ENCODE data around the gene RELN.

DNA sequence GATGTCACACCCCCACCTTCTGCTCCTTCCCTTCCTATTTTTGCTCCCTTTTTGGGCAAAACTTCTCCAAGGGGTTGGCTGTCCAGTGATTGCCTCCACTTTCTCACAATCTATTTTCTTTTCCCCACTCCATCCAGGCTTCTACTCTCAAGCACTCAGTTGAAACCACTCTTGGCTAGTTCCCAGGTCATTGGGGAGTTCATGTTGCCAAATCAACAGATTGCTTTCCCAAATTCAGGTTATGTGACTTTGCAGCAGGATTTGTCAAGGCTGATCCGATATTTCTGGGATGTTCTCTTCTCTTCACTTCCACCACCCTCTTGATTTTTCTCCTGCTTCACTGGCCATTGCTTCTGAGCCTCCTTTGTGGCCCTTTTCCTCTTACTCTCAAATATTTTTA is 284.8 kb downstream of the RELN start:
- TF ChIP-seq POLR2A (IDR thresholded peaks at IDR 0.05): no peak
- TF ChIP-seq, protein P1, sequence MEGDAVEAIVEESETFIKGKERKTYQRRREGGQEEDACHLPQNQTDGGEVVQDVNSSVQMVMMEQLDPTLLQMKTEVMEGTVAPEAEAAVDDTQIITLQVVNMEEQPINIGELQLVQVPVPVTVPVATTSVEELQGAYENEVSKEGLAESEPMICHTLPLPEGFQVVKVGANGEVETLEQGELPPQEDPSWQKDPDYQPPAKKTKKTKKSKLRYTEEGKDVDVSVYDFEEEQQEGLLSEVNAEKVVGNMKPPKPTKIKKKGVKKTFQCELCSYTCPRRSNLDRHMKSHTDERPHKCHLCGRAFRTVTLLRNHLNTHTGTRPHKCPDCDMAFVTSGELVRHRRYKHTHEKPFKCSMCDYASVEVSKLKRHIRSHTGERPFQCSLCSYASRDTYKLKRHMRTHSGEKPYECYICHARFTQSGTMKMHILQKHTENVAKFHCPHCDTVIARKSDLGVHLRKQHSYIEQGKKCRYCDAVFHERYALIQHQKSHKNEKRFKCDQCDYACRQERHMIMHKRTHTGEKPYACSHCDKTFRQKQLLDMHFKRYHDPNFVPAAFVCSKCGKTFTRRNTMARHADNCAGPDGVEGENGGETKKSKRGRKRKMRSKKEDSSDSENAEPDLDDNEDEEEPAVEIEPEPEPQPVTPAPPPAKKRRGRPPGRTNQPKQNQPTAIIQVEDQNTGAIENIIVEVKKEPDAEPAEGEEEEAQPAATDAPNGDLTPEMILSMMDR (IDR thresholded peaks at IDR 0.05): no peak

Data from testis (tissue), 2 donors.